Measurements from ENCODE around the gene COL11A2.
A peak's percentile ranks its signal among the peaks of the same experiment; 100 is the strongest.
"Not testable (repeated sequence)": the region's sequence is repeated elsewhere in the genome, so short reads cannot be mapped to it uniquely, and the experiment has no call there.

Gene COL11A2

DNA sequence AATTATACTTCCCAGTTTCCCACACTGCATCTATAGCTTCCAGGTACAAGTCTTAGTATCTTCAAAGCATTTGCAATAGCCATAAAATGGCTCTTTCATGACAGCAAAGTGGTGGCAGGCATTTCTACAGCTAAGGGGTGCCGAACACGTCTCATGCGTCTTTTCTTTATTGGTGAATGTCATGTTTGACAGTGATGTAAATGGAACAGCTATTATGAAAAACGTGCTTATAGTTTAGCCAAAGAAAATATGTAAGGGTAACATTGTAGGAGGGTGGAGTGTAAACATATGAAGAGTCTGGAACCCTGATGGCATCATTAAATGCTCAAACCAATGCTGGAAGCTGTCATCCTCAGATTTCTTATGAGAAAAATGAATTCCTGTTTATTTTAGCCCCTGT is 37.9 kb downstream of the COL11A2 start:
- no peak for DNase-seq (ENCODE audit: low spot score)

DNA sequence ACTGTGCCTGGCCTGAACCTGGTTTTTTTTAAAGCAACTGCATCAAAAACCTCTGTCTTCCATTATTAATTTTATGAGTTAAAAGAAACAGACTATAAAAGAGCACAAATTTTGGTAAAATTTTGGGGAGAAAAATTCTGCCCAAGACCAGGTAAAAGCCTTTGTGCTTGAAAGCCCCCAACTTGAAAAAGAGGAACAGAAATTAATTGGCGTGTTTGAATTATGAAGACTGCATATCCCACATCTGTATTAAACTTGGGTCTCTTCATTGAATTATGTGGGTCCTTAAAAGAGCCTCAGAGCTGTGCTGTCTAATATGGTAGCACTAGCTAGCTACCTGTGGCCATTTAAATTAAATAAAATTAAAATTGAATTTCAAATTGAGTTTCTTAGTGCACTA is 41.2 kb downstream of the COL11A2 start:
- no peak for DNase-seq (ENCODE audit: low spot score)

DNA sequence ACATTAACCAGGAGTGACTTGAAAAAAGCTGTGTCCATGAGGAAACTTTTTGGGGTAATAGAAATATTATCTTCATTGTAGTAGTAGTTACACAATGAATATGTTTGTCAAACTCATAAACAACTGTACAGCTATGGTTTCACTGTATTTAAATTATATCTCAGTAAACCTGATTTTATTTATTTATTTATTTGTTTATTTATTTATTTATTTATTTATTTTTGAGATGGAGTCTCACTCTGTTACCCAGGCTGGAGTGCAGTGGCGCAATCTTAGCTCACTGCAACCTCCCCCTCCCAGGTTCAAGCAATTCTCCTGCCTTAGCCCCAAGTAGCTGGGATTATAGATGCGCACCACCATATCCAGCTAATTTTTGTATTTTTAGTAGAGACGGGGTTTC is 41.7 kb downstream of the COL11A2 start:
- not testable (repeated sequence) for DNase-seq (ENCODE audit: low spot score)

DNA sequence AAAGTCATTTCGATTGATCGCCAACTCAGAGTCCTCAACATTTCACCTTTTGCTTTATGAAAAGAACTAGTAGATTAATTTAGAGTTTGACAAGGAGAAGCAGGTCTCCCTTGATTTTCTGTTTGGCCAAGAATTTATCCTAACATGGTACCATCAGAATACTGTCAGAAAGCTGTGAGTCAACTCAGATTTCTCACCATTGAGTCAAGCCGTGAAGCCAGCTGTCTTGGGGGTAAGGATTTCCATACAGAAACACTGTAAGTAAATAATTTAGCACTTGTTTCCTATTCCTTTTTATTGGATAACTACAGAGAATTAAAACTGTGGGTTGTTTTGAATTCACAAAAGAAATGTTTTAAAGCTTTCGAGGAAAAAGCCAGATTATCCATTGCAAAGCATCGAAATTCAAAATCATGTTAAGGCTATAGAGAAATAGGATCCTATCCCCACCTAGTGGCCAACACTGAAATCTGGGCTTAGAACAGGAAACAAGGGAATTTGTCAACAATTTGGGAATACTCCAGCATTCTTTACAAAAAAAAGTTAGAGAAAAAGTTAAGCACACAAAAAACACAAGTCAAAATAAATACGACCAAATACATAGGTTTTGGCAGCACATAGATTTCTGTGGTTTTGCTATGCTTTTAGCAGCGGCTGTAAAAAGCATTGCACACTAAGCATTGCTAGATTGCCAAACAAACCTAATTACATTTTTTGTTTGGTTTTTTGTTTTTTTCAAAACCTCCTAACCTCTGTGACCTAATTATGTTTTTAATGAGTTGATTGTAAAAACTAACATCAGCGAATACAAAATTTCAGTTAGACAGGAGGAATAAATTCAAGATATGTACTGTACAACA is 44.2 kb downstream of the COL11A2 start:
- peak; percentile 21 for DNase-seq (ENCODE audit: low spot score)

DNA sequence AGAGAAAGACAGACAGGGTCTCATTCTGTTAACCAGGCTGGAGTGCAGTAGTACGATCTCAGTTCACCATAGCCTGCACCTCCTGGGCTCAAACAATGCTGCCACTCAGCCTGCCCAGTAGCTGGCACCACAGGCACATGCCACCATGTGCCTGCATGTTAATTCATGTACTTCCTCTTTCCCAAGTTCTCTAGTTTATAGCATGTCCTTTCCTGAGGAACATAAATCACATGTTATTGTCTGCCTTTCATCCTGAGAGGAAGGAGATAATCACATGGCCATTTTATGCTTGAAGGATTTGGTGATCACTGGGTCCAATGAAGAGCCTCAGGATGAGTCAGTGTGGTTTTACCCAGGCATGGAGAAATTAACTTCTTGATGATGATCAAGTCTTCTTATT is 47.9 kb downstream of the COL11A2 start:
- no peak for DNase-seq (ENCODE audit: low spot score)

DNA sequence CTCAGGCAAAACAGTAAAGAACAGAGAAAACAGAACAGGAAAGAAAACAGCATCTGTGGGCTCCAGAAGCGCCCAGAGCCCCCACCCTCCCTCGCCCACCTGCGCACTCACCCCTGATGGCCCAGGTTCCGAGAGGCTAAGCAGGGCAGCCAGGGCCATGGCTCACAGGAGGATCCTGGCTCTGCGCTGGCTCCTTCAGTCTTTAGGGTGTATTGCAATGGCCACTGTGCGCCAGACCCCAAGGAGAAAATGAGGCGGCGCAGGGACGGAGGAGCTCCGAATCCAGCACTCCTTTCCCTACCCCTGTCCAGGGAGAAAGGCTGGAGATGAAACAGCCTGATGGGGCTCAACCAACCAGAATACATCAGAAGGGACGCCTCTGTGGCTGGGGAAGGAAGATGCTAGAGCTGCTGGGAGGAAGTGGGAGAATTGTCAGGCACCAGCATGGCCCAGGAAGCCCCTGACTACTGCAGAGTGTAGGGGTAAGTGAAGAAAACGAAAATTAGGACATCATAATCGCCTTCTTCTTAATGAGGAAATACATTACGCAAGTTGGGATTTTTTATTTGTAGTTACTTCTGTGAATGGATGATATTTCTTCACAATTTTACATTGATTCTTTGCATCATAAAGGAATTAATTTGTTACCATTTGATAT is 49.0 kb downstream of the COL11A2 start:
- DNase-seq (ENCODE audit: low spot score): no peak

DNA sequence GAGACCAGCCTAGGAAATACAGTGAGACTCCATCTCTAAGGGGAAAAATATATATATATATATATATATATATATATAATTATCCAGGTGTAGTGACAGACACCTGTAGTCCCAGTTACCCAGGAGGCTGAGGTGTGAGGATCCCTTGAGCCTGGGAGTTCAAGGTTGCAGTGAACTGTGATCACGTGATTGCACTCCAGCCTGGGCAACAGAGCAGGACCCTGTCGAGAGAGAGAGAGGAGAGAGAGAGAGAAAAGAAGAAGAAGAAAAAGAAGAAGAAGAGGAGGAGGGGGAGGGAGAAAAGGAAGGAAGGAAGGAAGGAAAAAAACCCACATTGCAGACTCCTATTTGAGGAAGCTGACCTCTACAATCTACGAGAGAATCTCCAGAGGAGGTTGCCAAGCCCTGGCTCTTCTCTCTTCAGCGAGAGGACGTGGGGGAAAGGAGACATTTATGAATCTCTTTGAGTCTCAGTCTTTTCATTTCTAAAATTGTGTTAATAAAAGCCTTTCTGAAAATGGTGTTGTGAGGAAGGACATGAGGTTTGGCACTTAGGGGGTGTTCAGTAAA is 49.7 kb downstream of the COL11A2 start:
- DNase-seq (ENCODE audit: low spot score): no peak

DNA sequence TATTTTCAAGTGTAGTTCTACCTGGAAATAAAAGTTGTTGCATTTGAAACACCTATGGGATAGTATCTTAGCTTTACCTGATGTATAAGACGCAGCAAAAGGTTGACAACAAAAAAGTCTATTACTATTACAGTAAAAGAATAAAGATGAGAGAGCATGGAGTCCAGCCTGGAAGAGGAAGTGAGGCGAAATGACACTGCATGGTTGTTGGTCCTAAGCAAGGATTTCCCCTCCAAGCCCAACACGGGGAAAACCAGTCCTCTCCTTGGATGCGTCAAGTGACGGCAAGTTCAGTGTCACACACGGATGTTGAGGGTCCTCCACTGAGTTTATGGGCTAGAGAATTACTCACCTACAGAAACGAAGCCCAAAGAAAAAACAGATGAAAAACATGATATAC is 51.7 kb downstream of the COL11A2 start:
- no peak for DNase-seq (ENCODE audit: low spot score)

DNA sequence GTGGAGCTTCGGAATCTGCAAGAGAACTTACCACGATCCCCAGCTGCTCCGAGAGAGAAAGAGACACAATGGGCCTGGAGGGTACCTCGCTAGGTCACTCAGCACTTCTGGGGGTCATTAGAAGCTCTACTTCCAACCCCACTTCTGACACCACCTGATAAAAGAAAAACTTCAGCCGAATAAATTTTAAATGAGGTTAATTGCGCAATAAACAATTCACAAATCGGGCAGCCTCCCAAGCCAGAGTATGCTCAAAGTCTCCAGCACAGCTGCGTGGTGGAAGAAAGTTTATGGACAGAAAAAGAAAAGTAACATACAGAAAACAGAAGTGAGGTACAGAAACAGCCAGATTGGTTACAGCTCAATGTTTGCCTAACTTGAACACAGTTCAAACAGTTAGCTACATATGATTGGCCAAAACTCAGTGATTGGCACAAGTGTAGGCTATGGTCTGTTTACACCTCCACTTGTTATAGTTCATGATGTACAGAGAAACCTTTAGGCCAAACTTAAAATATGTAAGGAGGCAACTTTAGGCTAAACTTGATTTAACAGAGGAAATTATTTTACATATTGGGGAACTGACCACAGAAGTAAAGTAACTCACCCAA is 52.6 kb downstream of the COL11A2 start:
- DNase-seq (ENCODE audit: low spot score): no peak

DNA sequence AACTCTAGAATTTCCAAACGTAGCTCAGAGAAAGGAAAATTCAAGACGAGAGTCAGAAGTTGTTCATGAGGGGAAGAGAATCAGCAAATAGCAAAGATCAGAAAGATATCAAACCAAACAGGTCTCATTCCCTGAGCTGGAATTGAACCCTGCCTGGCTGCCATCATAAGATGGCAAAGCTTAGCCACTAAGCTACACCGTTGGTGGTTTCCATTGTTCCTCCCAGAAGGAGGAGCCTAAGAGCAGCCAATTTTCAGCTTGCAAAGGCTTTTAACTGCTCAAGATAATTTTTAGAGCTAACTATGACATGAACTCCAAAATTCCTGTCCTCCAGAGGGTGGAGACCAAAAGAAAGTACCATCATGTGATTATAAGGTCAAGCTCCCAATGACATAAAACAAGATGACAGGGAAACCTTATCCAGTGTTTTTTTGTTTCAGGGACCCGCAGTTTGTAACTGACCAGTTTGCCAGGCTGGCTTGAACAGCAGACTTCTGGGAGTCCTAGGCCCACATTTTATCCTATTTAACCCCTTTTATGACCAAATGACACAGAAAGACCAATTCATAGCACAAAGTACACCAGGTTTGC is 55.9 kb downstream of the COL11A2 start:
- no peak for DNase-seq (ENCODE audit: low spot score)

DNA sequence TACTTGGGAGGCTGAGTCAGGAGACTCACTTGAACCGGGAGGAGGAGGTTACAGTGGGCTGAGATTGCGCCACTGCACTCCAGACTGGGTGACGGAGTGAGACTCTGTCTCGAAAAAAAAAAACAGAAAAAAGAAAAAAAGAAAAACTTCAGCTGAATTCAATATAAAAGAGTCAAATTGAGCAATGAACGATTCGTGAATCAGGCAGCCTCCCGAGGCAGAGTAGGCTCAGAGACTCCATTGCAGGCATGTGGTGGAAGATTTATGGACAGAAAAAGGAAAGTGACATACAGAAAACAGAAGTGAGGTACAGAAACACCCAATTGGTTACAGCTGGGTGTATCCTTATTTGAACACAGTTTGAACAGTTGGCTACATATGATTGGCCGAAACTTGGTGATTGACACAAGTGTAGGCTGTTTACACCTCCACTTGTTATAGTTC is 60.2 kb downstream of the COL11A2 start:
- no peak for DNase-seq (ENCODE audit: low spot score)

DNA sequence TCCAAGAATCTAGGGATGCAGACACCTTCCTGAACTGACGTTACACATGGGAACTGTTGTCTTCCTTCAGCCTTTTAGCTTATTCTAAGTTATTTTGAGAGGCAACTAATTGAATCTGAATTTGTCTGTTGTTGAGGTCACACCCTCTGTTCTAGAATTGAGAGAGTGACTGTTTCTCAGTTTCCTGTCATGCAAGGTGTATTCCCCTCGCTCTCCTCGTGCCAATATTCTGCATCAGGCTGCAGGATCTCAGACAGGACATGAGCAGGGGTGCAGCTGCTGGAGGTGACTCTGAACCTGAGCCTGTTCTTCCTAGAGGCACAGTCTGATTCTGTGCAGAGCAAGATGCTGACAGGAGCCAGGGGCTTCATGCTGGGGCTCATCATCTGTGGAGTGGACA is 63.9 kb downstream of the COL11A2 start:
- DNase-seq (ENCODE audit: low spot score): no peak

DNA sequence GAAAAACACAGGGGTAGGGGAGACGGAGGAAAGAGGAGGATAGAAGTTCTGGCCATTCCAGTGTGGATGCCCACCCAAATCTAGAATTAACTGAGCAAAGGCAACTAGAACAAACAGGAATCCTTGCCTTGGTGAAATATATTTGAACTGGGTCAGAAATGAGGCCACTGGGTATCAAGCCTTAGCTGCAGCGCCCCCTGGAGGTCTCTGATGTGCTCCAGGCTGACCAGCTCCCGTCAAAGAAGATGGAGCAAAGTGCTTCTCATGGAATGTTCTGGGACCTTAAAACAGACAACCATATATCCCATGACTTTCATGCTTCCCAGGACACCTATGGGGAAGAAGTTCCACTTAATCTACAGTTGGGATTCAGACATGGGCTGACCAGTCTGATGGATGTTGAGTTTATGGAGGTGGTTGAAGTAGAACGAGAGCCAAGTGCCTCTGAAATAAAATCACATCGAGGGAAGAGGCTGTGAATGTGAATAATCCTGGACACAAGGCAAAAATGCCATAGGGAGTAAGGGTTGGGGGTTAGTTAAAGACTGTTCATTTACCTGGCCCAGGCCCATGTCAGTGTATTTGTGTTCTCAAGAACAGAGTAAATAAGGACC is 66.1 kb downstream of the COL11A2 start:
- peak; percentile 55 for DNase-seq (ENCODE audit: low spot score)

DNA sequence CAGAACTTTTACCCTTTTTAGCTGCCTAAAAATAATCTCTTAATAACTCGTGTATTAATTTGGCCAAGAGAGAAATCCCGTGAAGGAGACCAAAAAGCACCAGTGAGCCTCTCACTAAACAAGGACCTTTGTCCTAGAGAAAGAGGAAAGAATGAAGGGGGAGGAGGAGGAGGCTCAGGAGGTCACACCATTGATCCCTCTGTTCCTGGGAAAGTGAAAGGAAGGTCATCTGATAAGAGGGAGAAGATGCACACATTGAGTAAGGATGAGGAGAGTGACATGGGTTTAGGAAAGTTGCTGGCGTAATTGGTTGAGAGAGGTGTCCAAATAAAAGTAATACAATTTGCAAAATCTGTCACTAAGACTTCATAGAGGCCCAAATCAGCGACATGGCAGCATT is 67.3 kb downstream of the COL11A2 start:
- DNase-seq (ENCODE audit: low spot score): no peak

DNA sequence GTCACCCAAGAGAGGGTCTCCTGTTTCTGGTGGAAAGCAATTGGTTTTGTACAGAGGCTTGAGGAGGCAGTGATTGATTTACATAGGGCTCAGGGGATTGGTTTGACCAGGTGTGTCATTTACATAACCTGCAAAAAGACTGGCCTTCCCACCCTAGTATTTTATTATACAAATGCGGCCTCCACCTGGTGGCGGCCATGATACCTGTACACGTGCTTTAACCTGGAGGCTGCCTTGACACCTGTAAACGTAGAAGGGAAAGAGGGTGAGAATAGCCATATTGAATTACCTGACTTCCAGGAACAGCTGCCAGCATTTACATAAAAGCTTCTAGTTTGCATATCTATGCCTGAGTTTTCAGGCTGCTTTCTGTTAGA is 67.8 kb downstream of the COL11A2 start:
- no peak for DNase-seq (ENCODE audit: low spot score)

DNA sequence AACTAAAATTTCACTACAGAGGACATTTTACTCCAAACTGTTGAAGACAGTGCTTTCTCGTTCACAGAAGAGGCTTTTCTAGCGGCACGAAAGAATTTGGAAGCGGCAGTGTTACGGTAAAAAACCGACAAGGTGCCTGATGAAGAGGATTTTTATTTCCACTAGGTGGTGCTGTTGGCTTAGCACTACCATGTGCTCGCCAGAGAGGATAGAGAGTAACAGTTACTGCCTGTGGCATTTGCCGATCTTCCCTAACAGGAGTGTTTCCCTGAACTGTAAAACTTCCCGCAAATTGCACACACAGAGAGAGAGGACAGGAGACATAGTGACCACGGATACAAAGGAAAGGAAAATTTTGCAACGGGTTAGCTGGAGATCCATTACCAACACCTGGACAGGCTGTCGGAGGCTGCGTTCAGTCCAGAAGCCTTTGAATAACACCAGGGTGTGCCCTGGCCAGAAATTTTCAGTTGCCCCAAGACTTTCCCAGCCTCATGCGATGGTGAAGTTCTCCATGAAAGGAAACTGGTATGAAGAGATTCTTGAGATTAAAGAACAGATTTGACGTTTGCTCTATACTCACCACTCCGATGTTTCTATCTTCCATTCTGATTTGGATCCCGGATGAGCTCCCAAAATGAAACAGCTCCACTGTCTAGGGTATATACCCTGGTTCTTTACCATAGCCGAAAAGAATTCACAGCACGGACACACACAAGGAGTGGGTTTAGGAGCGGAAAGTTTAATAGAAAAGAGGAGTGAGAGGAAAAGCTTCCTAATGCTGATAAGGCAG is 68.3 kb downstream of the COL11A2 start:
- DNase-seq (ENCODE audit: low spot score): peak; percentile 13

DNA sequence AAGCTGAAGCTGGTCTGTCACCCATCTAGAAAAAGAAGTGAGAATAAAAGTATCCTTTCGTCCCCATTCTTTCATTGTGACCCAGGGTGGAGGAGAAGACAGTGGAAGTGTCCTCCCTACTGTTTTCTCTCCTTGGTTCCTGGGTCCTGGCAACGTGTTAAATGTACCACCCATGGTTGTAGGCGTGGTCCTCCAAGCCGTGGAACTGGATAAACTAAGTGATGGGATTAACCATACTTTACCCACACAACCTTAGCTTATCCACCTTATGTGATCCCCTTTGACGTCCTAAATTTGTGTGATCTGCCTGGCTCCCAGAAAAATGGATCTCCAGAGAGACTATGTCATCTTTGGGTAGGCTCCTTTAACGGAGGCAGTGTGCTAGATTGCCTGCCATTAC is 69.1 kb downstream of the COL11A2 start:
- no peak for DNase-seq (ENCODE audit: low spot score)

DNA sequence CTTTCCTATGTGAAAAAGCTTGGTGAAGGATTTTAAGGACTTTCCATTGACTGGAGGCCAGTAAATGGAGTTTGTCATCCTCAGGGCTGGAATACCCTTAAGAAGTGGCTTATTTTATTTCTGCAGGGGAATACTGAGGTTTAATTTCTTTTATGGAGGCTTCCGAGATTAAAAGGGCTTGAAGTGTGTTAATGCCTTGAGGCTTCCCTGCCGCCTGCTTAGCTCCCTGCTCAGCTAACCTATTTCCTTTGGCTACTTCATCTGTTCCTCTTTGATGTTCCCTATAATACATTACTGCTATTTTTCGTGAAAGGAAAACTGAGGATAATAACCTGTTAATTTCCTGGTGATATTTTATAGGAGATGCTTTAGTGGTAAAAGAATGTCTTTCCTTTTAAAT is 72.3 kb downstream of the COL11A2 start:
- no peak for DNase-seq (ENCODE audit: low spot score)

DNA sequence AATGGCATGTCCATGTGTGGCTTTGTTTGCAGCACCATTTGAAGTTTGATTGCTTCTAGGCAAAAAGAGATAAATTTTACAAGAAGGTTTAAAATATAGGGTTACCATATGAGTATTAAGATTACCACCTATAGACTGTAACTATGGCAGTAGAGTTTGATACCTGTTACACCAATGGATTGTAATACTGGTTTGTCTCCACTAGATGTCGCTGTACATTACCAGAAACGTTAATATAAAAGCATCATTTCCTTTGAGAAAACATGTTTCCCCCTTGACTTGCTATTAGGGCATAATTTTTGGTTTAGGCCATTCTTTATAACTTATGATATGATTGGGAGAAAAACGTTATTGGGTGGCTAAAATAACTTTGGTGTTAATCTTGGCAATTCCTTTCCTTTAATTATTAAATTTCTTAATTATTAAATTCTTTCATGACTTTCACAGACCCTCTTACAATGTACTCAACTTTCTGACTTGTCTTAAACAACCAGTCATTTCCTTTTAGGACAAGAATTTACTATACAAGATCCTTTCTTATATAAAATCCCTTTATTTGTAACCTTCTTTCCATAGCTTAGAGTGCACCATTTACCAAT is 73.6 kb downstream of the COL11A2 start:
- DNase-seq (ENCODE audit: low spot score): peak; percentile 74

DNA sequence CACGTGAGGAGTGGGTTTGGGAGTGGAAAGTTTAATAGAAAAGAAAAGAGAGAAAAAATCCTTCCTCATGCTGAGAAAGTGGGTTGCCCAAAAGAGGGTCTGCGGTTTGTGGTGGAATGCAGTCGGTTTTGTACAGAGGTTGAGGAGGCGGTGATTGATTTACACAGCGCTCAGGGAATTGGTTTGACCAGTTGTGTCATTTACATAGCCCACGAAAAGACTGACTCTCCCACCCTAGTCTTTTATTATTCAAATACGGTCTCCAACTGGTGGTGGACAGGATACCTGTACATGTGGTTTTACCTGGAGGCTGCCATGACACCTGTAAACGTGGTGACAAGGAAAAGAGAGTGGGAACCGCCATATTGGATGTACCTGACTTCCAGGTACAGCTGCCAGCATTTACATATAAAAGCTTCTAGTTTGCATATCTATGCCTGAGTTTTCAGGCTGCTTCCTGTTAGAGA is 74.4 kb downstream of the COL11A2 start:
- no peak for DNase-seq (ENCODE audit: low spot score)
